ENCODE data around the gene ADI1.

GRCh38 chr2:3539836-3540235 is 20.5 kb upstream of the ADI1 start:
- TF ChIP-seq, protein P1, sequence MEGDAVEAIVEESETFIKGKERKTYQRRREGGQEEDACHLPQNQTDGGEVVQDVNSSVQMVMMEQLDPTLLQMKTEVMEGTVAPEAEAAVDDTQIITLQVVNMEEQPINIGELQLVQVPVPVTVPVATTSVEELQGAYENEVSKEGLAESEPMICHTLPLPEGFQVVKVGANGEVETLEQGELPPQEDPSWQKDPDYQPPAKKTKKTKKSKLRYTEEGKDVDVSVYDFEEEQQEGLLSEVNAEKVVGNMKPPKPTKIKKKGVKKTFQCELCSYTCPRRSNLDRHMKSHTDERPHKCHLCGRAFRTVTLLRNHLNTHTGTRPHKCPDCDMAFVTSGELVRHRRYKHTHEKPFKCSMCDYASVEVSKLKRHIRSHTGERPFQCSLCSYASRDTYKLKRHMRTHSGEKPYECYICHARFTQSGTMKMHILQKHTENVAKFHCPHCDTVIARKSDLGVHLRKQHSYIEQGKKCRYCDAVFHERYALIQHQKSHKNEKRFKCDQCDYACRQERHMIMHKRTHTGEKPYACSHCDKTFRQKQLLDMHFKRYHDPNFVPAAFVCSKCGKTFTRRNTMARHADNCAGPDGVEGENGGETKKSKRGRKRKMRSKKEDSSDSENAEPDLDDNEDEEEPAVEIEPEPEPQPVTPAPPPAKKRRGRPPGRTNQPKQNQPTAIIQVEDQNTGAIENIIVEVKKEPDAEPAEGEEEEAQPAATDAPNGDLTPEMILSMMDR (IDR thresholded peaks at IDR 0.05) = no peak
- no peak for TF ChIP-seq POLR2A (IDR thresholded peaks at IDR 0.05)

All from adrenal gland (tissue), 5 donors.